ENCODE results near the gene NUDT7. TPM values are rescaled to one million over a fixed set of nuclear protein-coding genes. Genes with fewer than 3 reads are reported as not detected.

The NUDT7 gene
- total RNA-seq, 1 experiment from 2014 or later, result 7.5 TPM

- no peak for TF ChIP-seq CREB1 (CRISPR knock-in tag; IDR thresholded peaks at IDR 0.05)
- TF ChIP-seq NR3C1 (CRISPR knock-in tag; conservative IDR thresholded peaks at IDR 0.05; ENCODE audit: low read depth), result no peak
- no peak for TF ChIP-seq ELF4 (CRISPR knock-in tag; IDR thresholded peaks at IDR 0.05; ENCODE audit: low read depth)
- no peak for TF ChIP-seq ZBTB21 (CRISPR knock-in tag; IDR thresholded peaks at IDR 0.05; ENCODE audit: borderline replicate concordance)
- no peak for TF ChIP-seq FOXP1 (CRISPR knock-in tag; IDR thresholded peaks at IDR 0.05; ENCODE audit: borderline replicate concordance)
- TF ChIP-seq, protein P1, sequence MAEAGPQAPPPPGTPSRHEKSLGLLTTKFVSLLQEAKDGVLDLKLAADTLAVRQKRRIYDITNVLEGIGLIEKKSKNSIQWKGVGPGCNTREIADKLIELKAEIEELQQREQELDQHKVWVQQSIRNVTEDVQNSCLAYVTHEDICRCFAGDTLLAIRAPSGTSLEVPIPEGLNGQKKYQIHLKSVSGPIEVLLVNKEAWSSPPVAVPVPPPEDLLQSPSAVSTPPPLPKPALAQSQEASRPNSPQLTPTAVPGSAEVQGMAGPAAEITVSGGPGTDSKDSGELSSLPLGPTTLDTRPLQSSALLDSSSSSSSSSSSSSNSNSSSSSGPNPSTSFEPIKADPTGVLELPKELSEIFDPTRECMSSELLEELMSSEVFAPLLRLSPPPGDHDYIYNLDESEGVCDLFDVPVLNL (CRISPR knock-in tag; IDR thresholded peaks at IDR 0.05; ENCODE audit: borderline replicate concordance, low read depth), result no peak
- TF ChIP-seq, protein P2, sequence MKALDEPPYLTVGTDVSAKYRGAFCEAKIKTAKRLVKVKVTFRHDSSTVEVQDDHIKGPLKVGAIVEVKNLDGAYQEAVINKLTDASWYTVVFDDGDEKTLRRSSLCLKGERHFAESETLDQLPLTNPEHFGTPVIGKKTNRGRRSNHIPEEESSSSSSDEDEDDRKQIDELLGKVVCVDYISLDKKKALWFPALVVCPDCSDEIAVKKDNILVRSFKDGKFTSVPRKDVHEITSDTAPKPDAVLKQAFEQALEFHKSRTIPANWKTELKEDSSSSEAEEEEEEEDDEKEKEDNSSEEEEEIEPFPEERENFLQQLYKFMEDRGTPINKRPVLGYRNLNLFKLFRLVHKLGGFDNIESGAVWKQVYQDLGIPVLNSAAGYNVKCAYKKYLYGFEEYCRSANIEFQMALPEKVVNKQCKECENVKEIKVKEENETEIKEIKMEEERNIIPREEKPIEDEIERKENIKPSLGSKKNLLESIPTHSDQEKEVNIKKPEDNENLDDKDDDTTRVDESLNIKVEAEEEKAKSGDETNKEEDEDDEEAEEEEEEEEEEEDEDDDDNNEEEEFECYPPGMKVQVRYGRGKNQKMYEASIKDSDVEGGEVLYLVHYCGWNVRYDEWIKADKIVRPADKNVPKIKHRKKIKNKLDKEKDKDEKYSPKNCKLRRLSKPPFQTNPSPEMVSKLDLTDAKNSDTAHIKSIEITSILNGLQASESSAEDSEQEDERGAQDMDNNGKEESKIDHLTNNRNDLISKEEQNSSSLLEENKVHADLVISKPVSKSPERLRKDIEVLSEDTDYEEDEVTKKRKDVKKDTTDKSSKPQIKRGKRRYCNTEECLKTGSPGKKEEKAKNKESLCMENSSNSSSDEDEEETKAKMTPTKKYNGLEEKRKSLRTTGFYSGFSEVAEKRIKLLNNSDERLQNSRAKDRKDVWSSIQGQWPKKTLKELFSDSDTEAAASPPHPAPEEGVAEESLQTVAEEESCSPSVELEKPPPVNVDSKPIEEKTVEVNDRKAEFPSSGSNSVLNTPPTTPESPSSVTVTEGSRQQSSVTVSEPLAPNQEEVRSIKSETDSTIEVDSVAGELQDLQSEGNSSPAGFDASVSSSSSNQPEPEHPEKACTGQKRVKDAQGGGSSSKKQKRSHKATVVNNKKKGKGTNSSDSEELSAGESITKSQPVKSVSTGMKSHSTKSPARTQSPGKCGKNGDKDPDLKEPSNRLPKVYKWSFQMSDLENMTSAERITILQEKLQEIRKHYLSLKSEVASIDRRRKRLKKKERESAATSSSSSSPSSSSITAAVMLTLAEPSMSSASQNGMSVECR (CRISPR knock-in tag; IDR thresholded peaks at IDR 0.05; ENCODE audit: borderline replicate concordance), result no peak
- no peak for TF ChIP-seq ZNF423 (CRISPR knock-in tag; IDR thresholded peaks at IDR 0.05)
- no peak for TF ChIP-seq TEAD1 (CRISPR knock-in tag; IDR thresholded peaks at IDR 0.05)
- TF ChIP-seq IRF2 (CRISPR knock-in tag; IDR thresholded peaks at IDR 0.05; ENCODE audit: borderline replicate concordance, low read depth), result no peak
- no peak for TF ChIP-seq E2F1 (CRISPR knock-in tag; IDR thresholded peaks at IDR 0.05)
- TF ChIP-seq, protein P3, sequence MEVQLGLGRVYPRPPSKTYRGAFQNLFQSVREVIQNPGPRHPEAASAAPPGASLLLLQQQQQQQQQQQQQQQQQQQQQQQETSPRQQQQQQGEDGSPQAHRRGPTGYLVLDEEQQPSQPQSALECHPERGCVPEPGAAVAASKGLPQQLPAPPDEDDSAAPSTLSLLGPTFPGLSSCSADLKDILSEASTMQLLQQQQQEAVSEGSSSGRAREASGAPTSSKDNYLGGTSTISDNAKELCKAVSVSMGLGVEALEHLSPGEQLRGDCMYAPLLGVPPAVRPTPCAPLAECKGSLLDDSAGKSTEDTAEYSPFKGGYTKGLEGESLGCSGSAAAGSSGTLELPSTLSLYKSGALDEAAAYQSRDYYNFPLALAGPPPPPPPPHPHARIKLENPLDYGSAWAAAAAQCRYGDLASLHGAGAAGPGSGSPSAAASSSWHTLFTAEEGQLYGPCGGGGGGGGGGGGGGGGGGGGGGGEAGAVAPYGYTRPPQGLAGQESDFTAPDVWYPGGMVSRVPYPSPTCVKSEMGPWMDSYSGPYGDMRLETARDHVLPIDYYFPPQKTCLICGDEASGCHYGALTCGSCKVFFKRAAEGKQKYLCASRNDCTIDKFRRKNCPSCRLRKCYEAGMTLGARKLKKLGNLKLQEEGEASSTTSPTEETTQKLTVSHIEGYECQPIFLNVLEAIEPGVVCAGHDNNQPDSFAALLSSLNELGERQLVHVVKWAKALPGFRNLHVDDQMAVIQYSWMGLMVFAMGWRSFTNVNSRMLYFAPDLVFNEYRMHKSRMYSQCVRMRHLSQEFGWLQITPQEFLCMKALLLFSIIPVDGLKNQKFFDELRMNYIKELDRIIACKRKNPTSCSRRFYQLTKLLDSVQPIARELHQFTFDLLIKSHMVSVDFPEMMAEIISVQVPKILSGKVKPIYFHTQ (CRISPR knock-in tag; IDR thresholded peaks at IDR 0.05), result no peak
- no peak for TF ChIP-seq SMAD4 (CRISPR knock-in tag; IDR thresholded peaks at IDR 0.05)
- no peak for TF ChIP-seq PRDM15 (CRISPR knock-in tag; IDR thresholded peaks at IDR 0.05)
- no peak for TF ChIP-seq ZNF671 (CRISPR knock-in tag; IDR thresholded peaks at IDR 0.05)
- no peak for TF ChIP-seq ZNF512 (CRISPR knock-in tag; IDR thresholded peaks at IDR 0.05; ENCODE audit: borderline replicate concordance)
- TF ChIP-seq, protein P4, sequence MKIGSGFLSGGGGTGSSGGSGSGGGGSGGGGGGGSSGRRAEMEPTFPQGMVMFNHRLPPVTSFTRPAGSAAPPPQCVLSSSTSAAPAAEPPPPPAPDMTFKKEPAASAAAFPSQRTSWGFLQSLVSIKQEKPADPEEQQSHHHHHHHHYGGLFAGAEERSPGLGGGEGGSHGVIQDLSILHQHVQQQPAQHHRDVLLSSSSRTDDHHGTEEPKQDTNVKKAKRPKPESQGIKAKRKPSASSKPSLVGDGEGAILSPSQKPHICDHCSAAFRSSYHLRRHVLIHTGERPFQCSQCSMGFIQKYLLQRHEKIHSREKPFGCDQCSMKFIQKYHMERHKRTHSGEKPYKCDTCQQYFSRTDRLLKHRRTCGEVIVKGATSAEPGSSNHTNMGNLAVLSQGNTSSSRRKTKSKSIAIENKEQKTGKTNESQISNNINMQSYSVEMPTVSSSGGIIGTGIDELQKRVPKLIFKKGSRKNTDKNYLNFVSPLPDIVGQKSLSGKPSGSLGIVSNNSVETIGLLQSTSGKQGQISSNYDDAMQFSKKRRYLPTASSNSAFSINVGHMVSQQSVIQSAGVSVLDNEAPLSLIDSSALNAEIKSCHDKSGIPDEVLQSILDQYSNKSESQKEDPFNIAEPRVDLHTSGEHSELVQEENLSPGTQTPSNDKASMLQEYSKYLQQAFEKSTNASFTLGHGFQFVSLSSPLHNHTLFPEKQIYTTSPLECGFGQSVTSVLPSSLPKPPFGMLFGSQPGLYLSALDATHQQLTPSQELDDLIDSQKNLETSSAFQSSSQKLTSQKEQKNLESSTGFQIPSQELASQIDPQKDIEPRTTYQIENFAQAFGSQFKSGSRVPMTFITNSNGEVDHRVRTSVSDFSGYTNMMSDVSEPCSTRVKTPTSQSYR (CRISPR knock-in tag; IDR thresholded peaks at IDR 0.05), result no peak
- TF ChIP-seq, protein P5, sequence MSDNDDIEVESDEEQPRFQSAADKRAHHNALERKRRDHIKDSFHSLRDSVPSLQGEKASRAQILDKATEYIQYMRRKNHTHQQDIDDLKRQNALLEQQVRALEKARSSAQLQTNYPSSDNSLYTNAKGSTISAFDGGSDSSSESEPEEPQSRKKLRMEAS (CRISPR knock-in tag; IDR thresholded peaks at IDR 0.05), result no peak
- Mint-ChIP-seq H3K27ac (no peak overlapping the region), H3K36me3 (no peaks in the 10 kb centered on the region), H3K9me3 (no peaks in the 10 kb centered on the region), H3K4me3 (no peak overlapping the region), H3K27me3 (ENCODE audit: low read depth) (no peaks in the 10 kb centered on the region), H3K4me1 (0 out of 2 replicates have a peak, but pooled peaks cover 2% of the 10 kb centered on the region)
- ATAC-seq (no peak), DNase-seq (ENCODE audit: low spot score) (no peak)
- CTCF ChIA-PET, result interaction anchor here (1.9 kb wide), 1 partner anchor 319 kb away, joined by 7 read pairs; no protein-coding TSS in a partner anchor
- POLR2A ChIA-PET, result no interaction called here
Observed at GRCh38 chr16:77684181-77684526, 38.2 kb upstream of the NUDT7 start.
